Hematopoietic multipotent progenitor cell treated with erythropoietin and hydrocortisone succinate and interleukin-3 and kit ligand, for 17 days (in vitro differentiated cells): ENCODE measurements around the gene SDK1.

ENCODE experiments used
- DNase-seq: peaks from one replicate; pipeline ENCODE4 v3.0.0-alpha.2; 2015; ENCODE audit warnings: low spot score

SDK1 gene

GRCh38 chr7:4162884-4163564, 862.0 kb downstream of the SDK1 start:
- no peak for DNase-seq

- DNase-seq, result no peak
These were observed 862.6 kb downstream of the SDK1 start for GRCh38 chr7:4163565-4164203.

GRCh38 chr7:4164556-4164955, 863.5 kb downstream of the SDK1 start:
- no peak for DNase-seq

GRCh38 chr7:4166340-4166739, 865.3 kb downstream of the SDK1 start:
- DNase-seq, result no peak

- no peak for DNase-seq
These were observed 865.8 kb downstream of the SDK1 start for GRCh38 chr7:4166807-4167206.

- no peak for DNase-seq
These were observed 866.4 kb downstream of the SDK1 start for GRCh38 chr7:4167385-4167910.

DNA sequence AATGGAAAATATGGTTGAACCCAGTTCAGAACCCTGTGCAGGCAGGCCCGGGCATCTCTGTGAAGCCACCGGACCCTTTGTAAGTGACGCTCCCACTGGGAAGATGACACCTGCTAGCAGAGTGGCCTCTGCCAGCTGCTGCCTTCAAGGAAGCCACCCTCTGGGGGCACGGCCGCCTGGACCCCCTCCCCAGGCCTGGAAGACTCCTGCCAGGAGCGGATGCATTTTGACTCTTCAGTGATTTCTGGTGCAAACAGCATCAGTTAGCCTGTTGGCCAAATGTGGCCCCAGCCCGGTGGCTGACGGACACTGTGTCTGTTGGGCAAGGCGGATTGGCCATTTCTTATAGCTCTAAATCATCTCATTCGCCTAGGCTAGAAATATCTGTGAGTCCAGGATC, 867.0 kb downstream of the SDK1 start:
- no peak for DNase-seq

DNA sequence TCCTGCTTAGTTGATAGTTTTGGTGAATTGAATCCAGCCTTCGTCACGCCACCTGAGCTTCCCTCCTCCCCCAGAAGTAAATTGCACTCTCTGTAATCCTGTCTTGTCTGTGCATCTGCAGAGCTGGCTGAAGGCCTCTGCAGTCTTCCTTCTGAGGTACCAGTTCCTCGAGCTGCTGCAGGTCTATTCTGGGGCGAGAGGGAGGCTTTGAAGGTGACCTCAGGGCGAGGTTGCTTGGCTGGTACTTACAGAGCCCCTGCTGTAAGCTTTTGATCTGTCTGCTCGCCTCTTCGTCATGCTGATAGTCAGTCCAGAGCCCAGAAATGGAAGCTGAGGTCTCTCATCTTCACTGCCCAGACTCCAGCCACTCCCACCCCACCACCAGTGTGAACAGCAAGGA, 867.5 kb downstream of the SDK1 start:
- DNase-seq, result no peak

DNA sequence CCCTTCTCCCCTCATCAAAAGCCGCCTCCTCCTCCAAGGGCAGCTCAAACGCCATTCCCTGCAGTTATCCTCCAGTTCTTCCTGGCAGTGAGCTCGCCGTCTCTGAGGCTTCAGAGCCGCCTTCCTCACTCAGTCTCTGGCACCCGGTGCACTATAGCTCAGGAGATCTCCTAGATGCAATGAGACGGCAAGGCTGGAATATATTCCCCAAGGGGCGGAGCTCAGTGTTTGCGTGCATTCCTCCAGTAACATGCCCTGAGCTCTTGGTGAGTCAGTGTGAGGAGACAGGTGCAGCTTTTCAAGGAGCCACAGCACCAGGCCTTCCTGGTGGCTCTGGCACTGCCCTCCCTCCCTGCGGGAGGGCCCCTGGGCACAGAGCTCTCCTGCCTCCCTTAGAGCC, 868.4 kb downstream of the SDK1 start:
- DNase-seq, result no peak

DNA sequence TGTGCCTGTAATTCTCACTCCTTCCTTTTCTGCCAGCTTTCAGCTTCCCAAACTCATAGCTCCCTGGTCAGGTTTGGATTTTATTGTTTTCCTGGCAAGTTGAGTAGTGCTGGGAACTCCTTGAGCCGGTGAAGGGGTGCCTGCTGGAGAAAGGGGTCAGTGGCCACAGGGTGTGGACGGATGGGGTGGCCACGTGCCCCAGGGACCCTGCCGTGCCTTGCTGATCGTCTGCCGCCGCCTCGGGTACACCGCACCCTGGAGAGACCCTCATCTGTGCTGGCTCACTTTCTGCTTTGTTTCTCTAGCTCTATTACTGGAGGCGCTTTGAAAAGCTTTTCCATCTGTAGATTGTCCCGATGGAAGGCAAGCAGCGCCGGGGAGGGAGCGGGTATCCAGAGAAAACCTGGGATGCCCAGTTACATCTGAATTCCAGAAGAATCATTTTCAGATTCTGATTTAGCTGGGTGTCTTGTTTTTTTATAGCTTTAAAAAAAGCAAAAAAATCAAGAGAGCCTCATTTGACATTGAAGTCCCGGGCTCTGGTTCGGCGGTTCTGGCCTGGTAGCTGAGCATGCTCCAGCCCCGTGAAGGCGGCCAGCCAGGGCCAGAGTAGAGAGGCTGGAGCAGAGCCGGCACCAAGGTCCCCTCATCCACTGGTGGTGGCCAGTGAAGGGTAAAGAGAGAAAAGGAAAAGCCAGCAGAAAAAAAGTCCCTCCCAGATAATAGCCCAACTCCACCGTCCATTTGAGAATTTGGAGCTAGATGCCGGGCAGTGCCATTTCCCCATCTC, 870.1 kb downstream of the SDK1 start:
- DNase-seq, result no peak

DNA sequence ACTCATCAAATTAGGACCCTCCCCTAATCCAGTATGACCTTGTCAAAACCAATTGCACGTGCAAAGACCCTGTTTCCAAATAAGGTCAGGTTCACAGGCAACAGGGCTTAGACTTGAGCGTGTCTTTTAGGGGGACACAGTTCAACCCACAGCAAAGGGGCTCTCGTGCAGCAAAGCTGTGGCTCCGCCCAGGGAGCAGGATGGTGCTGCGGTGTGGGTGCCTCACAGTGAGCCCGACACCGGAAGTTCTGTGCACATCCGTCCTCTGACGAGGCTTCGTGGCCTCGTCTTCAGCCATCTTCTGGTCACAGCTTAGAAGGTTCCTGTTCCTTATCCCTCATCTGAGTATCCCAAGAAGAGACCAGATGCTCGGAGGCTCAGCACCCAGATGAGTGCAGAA, 871.8 kb downstream of the SDK1 start:
- DNase-seq, result no peak

DNA sequence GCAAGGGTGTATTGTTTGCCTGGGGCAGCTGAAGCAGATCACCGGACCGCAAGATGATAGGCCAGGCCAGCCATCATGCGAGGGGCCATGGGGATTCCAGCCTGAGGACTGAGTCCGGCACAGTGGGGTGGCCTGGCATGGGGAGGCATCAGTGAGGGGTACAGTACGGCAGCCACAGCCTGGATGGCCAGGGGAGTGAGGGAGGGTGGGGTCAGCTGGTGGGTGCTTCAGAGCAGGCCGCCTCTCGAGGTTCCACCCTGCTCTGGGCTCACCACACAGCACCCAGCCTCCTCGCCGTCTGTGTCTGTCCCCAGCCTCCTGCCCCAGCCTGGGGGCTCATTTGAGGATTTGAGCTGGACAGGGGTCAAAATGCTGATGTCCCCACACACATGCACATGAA, 872.6 kb downstream of the SDK1 start:
- DNase-seq, result no peak

DNA sequence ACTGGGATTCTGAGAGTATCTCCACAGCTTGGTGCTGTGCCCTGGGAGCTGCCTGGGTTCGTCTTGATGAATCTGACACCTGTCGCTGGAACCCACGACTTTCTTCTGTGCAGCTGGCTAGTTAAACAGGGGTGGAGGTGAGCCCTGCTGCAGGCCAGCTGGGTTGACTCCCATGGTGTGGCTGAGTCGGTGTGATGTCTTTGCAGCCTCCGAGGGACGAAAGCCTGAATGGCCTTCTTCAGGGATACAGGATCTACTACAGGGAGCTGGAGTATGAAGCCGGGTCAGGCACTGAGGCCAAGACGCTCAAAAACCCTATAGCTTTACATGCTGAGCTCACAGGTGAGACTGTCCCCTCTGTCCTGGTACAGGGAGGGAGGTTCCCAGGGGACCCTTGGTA, 873.0 kb downstream of the SDK1 start:
- no peak for DNase-seq

DNA sequence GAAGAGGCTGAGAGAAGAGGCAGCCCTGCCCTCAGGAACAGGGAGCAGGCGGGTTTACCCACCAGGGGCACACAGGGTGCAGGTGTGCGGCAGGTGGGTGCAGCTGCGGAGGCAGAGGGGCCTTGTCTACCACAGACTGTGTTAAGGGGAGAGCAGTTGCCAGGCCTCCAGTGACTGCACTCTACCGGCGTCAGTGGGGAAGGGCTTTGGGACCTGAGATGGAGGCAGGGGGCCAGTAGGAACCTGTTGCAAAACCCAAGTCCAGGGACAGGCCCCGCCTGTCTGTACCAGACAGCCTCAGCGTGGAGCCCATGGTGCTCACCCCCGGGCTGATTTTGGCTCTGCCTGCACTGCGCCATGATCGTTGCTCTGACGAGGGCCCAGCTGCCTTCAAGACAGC, 873.4 kb downstream of the SDK1 start:
- no peak for DNase-seq

DNA sequence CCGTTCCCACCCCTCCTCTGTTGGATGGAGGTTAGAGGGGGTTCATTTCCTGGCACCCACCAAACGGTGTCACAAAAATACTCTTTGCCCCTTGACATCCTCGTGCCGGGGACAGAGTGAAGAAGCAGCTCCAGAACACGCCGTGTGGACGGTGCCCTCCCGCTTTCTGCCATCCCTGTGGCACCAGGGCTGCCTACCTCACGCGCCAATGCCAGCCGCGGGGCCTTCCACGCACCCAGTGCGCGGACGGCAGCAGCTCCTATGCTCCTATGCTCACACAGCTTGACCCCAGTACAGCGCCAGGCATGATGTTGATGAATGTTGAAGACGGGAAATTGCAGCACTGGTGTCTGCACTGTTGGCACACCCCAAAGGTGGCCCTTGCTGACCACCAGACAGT, 873.8 kb downstream of the SDK1 start:
- DNase-seq, result no peak

DNA sequence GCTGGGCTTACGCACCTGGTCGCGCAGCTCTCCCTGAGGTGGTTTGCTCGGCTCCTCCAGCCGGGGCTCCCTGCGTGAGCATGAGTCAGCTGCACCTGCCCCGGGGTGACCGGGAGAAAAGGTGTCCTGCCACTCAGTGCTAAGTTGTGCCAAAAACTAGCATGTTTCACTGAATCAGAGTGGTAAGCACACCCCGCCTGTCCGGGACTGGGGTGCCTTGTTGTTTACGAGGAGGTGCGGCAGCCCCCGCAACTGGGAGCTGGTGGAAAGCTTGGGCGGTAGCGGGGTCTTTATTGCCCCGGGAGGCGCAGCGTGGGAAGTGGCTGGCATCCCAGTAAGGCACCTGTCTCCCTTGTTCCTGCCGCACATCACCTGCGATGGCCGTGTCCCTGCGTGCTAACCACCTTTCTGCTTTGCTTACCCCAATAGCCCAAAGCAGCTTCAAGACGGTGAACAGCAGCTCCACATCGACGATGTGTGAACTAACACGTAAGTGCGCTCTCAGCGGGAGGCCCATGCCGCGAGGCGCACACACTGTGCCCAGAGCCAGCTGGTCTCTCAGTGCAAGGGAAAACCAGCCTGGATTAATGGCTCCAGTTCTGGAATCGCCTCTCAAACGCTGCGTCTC, 874.4 kb downstream of the SDK1 start:
- DNase-seq, result no peak

DNA sequence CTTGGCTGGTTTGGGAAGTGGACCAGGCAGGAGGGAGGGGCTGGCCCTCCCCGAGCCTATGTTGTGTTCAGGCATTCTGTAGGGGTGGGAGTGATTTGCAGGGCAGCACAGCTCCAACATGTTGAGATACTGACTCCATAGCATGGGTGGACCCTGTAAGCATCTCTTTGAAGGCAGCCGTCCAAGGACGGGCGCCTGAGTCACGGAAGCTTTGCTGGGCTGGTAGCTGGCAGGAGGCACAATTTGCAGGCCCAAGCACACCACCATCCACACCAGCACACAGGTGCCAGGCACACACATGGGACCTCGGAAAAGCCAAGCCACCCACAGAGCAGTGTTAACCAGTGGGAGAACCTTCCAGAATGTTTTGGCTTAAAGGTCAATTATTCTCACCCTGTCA, 875.9 kb downstream of the SDK1 start:
- no peak for DNase-seq

DNA sequence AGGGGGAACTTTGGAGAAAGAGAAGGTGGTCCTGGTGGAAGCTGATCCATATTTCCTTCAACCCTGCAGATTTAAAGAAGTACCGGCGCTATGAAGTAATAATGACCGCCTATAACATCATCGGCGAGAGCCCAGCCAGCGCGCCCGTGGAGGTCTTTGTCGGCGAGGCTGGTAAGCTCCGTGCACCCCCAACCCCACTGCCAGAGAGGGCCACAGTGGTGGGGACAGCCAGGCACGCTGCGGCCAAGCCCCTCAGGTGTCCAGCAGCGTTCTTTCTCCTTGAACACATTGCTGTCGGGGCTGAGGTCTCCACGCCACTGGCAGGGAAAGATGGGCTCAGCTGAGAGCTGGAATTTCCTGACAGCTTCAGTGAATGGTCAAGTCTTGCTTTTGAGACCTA, 877.4 kb downstream of the SDK1 start:
- DNase-seq, result no peak

DNA sequence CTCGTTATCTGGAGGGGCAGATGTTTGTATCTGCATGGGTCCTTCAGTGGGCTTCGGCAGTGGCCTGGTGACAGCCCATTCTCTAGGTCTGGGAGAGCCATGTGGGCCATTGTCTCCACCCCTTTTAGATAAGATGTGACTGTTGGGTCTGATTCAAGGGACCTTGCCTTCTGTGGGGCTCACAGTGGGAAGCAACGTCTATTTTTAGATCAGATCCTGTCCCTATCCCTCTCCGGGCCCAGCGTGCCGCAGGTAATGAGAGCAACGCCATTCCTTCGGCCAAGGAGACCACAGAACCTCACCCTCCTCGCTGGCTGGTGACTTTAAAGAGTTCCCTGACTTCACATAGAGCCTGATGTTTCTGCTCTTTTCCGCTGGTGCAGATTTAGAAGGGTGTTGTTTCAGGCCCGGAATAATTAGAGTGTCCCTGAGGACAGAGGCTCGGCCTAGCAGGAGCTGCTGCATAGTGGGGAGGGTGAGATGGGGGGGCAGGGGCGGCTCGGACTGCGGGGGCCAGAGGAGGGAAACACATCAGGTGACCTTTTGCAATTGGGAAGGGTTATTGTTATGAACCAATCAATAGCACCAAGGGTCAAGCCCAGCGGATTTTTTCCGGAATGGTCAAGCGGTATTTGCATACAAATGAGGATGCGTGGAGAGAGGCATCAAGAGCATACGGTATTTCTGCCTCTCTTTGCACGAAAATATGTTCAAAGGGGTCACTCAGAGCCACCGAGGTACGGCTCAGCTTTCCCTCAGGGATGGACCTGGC, 878.0 kb downstream of the SDK1 start:
- no peak for DNase-seq

DNA sequence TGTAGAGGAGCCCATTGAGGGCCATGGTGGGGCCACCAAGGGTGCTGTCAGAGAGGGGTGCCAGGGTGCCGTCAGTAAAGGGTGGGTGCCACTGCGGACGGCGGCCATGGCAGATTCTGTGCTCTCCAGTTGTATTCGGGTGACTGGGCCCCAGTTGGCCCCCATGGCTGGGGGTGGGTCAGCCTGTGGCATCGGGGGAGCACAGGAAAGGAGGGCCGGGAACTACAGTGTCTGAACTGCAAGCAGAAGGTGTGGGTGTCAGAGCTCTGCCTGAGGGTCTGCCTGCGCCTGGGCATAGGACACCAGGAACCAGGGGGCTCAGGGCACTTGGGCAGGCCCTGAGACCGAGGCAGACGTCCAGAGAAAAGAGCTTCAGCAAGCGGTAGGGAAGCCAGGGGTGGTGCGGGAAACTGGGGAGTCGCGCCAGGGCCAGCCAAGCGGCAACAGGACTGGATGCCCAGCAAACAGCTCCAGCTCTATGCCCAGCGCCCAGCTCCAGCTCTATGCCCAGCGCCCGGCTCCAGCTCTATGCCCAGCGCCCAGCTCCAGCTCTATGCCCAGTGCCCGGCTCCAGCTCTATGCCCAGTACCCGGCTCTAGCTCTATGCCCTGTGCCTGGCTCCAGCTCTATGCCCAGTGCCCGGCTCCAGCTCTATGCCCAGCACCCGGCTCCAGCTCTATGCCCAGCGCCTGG, 878.8 kb downstream of the SDK1 start:
- DNase-seq, result no peak

DNA sequence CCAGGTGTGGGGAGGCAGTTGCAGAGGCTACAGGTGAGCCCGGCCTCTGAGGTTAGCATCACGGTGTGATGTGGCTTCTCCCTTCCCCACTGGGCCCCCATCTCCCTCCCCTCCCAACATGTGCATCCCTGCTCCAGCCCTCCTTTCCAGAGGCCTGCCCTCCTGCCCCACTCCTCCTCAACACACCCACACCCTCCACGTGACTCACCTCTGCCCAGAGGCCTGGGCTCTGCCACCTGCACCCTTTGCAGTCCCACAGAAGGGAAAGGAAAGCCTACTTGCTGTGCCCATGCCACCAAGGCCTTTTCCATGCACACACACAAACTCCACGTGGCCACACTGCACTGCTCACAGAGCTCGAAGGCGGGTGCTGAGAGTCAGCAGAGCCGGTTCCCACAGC, 880.4 kb downstream of the SDK1 start:
- DNase-seq, result no peak
